Measurements from ENCODE around the gene DCST1.

DNA sequence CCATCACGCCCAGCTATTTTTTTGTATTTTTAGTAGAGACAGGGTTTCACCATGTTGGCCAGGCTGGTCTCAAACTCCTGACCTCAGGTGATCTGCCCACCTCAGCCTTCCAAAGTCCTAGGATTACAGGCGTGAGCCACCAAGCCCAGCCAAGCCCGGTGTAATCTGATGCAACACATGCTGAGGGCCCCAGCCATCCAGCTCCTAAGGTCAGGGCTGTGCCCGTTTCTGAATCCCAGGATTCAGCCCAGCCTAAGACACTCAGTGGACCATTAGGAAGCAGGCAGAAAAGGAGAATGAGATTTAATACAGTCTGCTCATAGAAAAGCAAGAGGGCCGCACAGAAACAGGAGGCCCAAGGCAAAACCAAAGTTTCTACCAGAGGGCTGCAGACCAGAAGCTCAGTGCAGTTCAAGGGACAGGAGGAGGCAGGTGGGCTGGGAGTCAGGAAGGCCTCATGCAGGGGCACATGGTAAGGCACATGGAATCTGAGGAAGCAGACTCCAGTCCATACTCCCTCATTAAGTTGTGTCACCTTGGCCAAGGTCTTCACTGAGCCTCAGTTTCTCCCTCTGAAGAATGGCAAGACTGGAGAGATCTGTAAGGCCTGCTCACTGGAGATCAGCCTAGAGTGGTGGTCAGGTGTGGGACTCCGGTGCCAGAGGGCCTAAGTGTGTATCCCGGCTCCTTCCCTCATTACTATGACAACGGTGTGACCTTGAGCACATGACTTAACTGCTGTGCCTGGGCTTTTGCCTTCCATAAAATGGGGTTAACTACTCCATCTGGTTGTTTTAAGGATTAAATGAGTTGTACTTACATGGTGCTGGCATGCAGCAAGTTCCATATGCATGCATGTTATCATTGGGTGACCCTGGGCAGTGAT is 15.1 kb downstream of the DCST1 start:
- TF ChIP-seq CTCF (IDR thresholded peaks at IDR 0.05) (no peak), PREB (CRISPR knock-in tag; IDR thresholded peaks at IDR 0.05; ENCODE audit: borderline replicate concordance) (no peak), TEAD1 (CRISPR knock-in tag; IDR thresholded peaks at IDR 0.05) (no peak), FOXJ3 (CRISPR knock-in tag; IDR thresholded peaks at IDR 0.05; ENCODE audit: borderline replicate concordance) (no peak), SP1 (CRISPR knock-in tag; conservative IDR thresholded peaks at IDR 0.05) (no peak), ZNF121 (CRISPR knock-in tag; IDR thresholded peaks at IDR 0.05) (no peak), TEAD4 (CRISPR knock-in tag; IDR thresholded peaks at IDR 0.05) (no peak), ZNF317 (CRISPR knock-in tag; IDR thresholded peaks at IDR 0.05; ENCODE audit: borderline replicate concordance, low read depth) (no peak)
